Sigmoid colon (tissue), 4 donors: ENCODE results near the gene TRIM37.

Source experiments
- EP300 ChIP-seq, 4 donors: sonication (generic); formaldehyde crosslinking; IDR thresholded peaks; one replicate each; pipeline ENCODE4 v1.6.1; 2017; ENCODE audit warnings: antibody characterized with exemption in 4 of 4
- POLR2A ChIP-seq, 2 donors: fragments of 450-650 bp; IDR thresholded peaks; one replicate each; pipeline ENCODE4 v1.6.1; 2016; ENCODE audit warnings: antibody characterized with exemption in 2 of 2, mild to moderate bottlenecking in 2 of 2, moderate library complexity in 2 of 2
- POLR2AphosphoS5 ChIP-seq, 4 donors: sonication (generic); formaldehyde crosslinking; IDR thresholded peaks; one replicate each; pipeline ENCODE4 v1.6.1; 2017; ENCODE audit warnings: antibody characterized with exemption in 4 of 4
- TF ChIP-seq, protein P1 (sequence below), 4 experiments: fragments of 450-650 bp in 3 of 4; fragments of 200-600 bp in 1 of 4; IDR thresholded peaks; one replicate each; pipeline ENCODE4 v1.5.1; 2016 to 2019; ENCODE audit warnings: antibody characterized with exemption in 4 of 4, mild to moderate bottlenecking in 3 of 4, moderate library complexity in 2 of 4

DNA sequence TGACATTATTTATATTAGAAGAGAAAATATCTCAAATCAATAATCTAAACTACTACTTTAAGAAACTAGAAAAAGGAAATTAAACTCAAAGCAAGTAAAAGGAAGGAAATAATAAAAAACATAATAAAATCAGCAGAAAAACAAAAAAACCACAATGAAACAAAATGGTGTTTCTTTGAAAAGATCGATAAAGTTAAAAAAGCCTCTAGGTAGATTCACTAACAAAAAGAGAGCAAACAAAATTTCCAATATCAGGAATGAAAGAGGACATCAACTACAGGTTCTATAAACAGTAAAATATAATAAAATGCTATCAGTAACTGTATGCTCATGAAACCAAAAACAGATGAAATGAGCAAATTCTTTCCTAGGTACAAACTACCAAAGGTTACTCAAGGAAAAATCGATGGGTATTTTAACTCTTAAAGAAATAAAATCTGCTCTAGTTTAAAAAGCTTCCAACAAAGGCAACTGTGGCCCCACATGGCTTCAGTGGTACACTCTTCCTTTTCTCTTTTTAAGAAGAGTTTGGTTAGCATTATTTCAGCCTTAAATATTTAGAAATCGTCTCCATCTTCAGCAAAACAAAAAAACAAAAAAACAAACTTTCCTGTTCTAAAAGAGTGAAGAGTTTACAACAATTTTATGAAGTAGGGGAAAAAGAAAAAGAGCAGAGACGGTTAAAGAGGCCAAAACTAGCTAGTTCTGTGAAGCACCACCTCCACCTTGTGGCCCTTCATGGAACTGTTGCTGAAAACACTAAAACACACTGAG, 102.2 kb downstream of the TRIM37 start:
- TF ChIP-seq POLR2A (IDR thresholded peaks at IDR 0.05) (no peak), EP300 (IDR thresholded peaks at IDR 0.05) (no peak), POLR2AphosphoS5 (IDR thresholded peaks at IDR 0.05) (no peak)
- TF ChIP-seq, protein P1, sequence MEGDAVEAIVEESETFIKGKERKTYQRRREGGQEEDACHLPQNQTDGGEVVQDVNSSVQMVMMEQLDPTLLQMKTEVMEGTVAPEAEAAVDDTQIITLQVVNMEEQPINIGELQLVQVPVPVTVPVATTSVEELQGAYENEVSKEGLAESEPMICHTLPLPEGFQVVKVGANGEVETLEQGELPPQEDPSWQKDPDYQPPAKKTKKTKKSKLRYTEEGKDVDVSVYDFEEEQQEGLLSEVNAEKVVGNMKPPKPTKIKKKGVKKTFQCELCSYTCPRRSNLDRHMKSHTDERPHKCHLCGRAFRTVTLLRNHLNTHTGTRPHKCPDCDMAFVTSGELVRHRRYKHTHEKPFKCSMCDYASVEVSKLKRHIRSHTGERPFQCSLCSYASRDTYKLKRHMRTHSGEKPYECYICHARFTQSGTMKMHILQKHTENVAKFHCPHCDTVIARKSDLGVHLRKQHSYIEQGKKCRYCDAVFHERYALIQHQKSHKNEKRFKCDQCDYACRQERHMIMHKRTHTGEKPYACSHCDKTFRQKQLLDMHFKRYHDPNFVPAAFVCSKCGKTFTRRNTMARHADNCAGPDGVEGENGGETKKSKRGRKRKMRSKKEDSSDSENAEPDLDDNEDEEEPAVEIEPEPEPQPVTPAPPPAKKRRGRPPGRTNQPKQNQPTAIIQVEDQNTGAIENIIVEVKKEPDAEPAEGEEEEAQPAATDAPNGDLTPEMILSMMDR (IDR thresholded peaks at IDR 0.05) = peak; percentile 73 to 95 (median 85)
